Uterus (tissue), 2 donors: ENCODE results near the gene STH.

Experiments used
- POLR2A ChIP-seq, 2 donors: fragments of 450-650 bp; IDR thresholded peaks; one replicate each; pipeline ENCODE4 v1.6.1; 2016; ENCODE audit warnings: antibody characterized with exemption in 2 of 2, mild to moderate bottlenecking in 1 of 2, moderate library complexity in 1 of 2
- TF ChIP-seq, protein P1 (sequence below), 4 experiments: fragments of 200-600 bp in 2 of 4; fragments of 450-650 bp in 2 of 4; sonication (generic) in 2 of 4; IDR thresholded peaks; one replicate each; pipeline ENCODE4 v1.5.1; 2016 to 2019; ENCODE audit warnings: antibody characterized with exemption in 4 of 4, mild to moderate bottlenecking in 2 of 4, moderate library complexity in 1 of 4

DNA sequence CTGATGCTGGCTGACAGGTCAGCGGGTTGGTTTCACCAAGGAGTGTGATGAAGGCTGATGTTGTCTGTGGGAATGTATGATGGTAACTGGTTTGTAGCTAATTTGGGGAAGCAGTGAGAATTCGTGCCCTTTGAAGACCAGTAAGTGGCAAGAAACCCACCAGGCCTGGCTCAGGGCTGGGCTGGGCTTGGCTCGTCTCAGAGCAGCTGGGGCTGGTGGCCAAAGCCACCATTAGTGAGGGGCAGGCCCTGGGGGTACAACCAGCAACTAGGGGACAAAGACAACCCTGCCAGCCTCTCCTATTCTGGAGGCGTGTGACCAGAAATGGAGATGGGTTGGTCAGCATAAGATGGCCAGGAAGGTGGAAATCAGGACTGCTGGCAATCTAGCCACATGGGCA, 13.0 kb upstream of the STH start:
- TF ChIP-seq POLR2A (IDR thresholded peaks at IDR 0.05) = no peak
- TF ChIP-seq, protein P1, sequence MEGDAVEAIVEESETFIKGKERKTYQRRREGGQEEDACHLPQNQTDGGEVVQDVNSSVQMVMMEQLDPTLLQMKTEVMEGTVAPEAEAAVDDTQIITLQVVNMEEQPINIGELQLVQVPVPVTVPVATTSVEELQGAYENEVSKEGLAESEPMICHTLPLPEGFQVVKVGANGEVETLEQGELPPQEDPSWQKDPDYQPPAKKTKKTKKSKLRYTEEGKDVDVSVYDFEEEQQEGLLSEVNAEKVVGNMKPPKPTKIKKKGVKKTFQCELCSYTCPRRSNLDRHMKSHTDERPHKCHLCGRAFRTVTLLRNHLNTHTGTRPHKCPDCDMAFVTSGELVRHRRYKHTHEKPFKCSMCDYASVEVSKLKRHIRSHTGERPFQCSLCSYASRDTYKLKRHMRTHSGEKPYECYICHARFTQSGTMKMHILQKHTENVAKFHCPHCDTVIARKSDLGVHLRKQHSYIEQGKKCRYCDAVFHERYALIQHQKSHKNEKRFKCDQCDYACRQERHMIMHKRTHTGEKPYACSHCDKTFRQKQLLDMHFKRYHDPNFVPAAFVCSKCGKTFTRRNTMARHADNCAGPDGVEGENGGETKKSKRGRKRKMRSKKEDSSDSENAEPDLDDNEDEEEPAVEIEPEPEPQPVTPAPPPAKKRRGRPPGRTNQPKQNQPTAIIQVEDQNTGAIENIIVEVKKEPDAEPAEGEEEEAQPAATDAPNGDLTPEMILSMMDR (IDR thresholded peaks at IDR 0.05) = no peak
